GM23338 (cell line): Measurements from ENCODE around the gene DCAF12. TPM values are rescaled to one million over a fixed set of nuclear protein-coding genes. Genes with fewer than 3 reads are reported as not detected.

Experiments used
- ATAC-seq: fragments of 200-7000 bp; cut with Tn5 transposase; 3 replicates; pipeline ENCODE4 v1.9.1; 2020
- DNase-seq: peaks from one replicate; pipeline ENCODE4 v3.0.0-alpha.2; 2015; ENCODE audit warnings: low spot score
- H2AFZ ChIP-seq: fragments of 200-600 bp; sonication (generic); 2 replicates; pipeline ENCODE4 v1.8.0; 2016; ENCODE audit warnings: antibody characterized with exemption, mild to moderate bottlenecking, moderate library complexity
- H3F3A ChIP-seq: fragments of 200-600 bp; sonication (generic); replicated peaks from 2 replicates; pipeline ENCODE4 v1.8.0; 2017; ENCODE audit warnings: antibody characterized with exemption, mixed run types, low read depth
- H3K27ac ChIP-seq: fragments of 200-600 bp; sonication (generic); 2 replicates; pipeline ENCODE4 v1.6.1; 2016; ENCODE audit warnings: low read depth
- H3K27me3 ChIP-seq: fragments of 200-600 bp; sonication (generic); 2 replicates; pipeline ENCODE4 v1.8.0; 2016; ENCODE audit warnings: mild to moderate bottlenecking, mixed run types, moderate library complexity; ENCODE audit not compliant: insufficient read depth
- H3K36me3 ChIP-seq: fragments of 200-600 bp; sonication (generic); 2 replicates; pipeline ENCODE4 v1.8.0; 2016; ENCODE audit warnings: mild to moderate bottlenecking; ENCODE audit not compliant: insufficient read depth
- H3K4me1 ChIP-seq: fragments of 200-600 bp; sonication (generic); 2 replicates; pipeline ENCODE4 v1.8.0; 2016; ENCODE audit warnings: mild to moderate bottlenecking, moderate library complexity; ENCODE audit not compliant: insufficient read depth
- H3K4me2 ChIP-seq: fragments of 200-600 bp; sonication (generic); 2 replicates; pipeline ENCODE4 v1.7.1; 2017; ENCODE audit warnings: mixed run types
- H3K4me3 ChIP-seq: fragments of 200-600 bp; sonication (generic); 2 replicates; pipeline ENCODE4 v1.6.1; 2016; ENCODE audit warnings: mixed run types
- H3K79me2 ChIP-seq: fragments of 200-600 bp; sonication (generic); replicated peaks from 2 replicates; pipeline ENCODE4 v1.8.0; 2017; ENCODE audit warnings: mild to moderate bottlenecking; ENCODE audit not compliant: insufficient read depth
- H3K9me2 ChIP-seq: fragments of 200-600 bp; sonication (generic); 2 replicates; pipeline ENCODE4 v1.8.0; 2017; ENCODE audit not compliant: insufficient read depth
- H4K20me1 ChIP-seq: fragments of 200-600 bp; sonication (generic); replicated peaks from 2 replicates; pipeline ENCODE4 v1.8.0; 2017; ENCODE audit warnings: mild to moderate bottlenecking; ENCODE audit not compliant: insufficient read depth
- H3K27ac Mint-ChIP-seq: 2 replicates; pipeline ENCODE4 v1.8.0; 2020; ENCODE audit warnings: inconsistent platforms, mild to moderate bottlenecking, moderate library complexity, mixed read lengths
- H3K27me3 Mint-ChIP-seq: 3 replicates; pipeline ENCODE4 v1.8.0; 2022; ENCODE audit warnings: low read depth, mild to moderate bottlenecking, moderate library complexity, mixed read lengths, inconsistent platforms; ENCODE audit not compliant: insufficient read depth, poor library complexity
- H3K36me3 Mint-ChIP-seq: 3 replicates; pipeline ENCODE4 v1.8.0; 2021; ENCODE audit warnings: low read depth, mild to moderate bottlenecking, inconsistent platforms, moderate library complexity, mixed read lengths
- H3K4me1 Mint-ChIP-seq: 3 replicates; pipeline ENCODE4 v1.8.0; 2020; ENCODE audit warnings: mild to moderate bottlenecking, inconsistent platforms, mixed read lengths
- H3K4me3 Mint-ChIP-seq: 3 replicates; pipeline ENCODE4 v1.8.0; 2021; ENCODE audit warnings: moderate library complexity, mild to moderate bottlenecking, inconsistent platforms, mixed read lengths
- H3K9me3 Mint-ChIP-seq: 3 replicates; pipeline ENCODE4 v1.8.0; 2020; ENCODE audit warnings: moderate library complexity, mild to moderate bottlenecking, inconsistent platforms, mixed read lengths
- CREB1 ChIP-seq: fragments of 250-450 bp; sonication (Bioruptor Pico); IDR thresholded peaks from 2 replicates; pipeline ENCODE4 v1.5.0; 2020; ENCODE audit warnings: low read depth, mild to moderate bottlenecking, moderate library complexity
- CTCF ChIP-seq, 2 experiments: fragments of 200-600 bp in 1 of 2; sonication (generic) in 1 of 2; conservative IDR thresholded peaks; 2 replicates each; pipeline versions ENCODE4 v1.5.1 to v1.6.1; 2016 to 2017; ENCODE audit warnings: antibody characterized with exemption in 2 of 2, low read depth in 2 of 2, mild to moderate bottlenecking in 2 of 2, moderate library complexity in 1 of 2
- ETS1 ChIP-seq: IDR thresholded peaks from 2 replicates; pipeline ENCODE4 v1.6.1; 2016; ENCODE audit warnings: antibody characterized with exemption
- EZH2 ChIP-seq: fragments of 200-600 bp; sonication (generic); IDR thresholded peaks from one replicate; pipeline ENCODE4 v1.8.0; 2017; ENCODE audit warnings: antibody characterized with exemption, mild to moderate bottlenecking, low read depth; ENCODE audit not compliant: unreplicated experiment
- EZH2phosphoT487 ChIP-seq: fragments of 200-600 bp; sonication (generic); IDR thresholded peaks from one replicate; pipeline ENCODE4 v1.8.1; 2018; ENCODE audit warnings: antibody characterized with exemption; ENCODE audit not compliant: unreplicated experiment
- JUNB ChIP-seq: IDR thresholded peaks from one replicate; pipeline ENCODE4 v1.6.1; 2016; ENCODE audit warnings: antibody characterized with exemption; ENCODE audit not compliant: unreplicated experiment
- NANOG ChIP-seq: IDR thresholded peaks from 2 replicates; pipeline ENCODE4 v1.6.1; 2016; ENCODE audit warnings: antibody characterized with exemption, borderline replicate concordance
- POLR2AphosphoS5 ChIP-seq: IDR thresholded peaks from 2 replicates; pipeline ENCODE4 v1.6.1; 2016; ENCODE audit warnings: antibody characterized with exemption, low read depth
- REST ChIP-seq: IDR thresholded peaks from one replicate; pipeline ENCODE4 v1.6.1; 2018; ENCODE audit warnings: antibody characterized with exemption; ENCODE audit not compliant: unreplicated experiment
- STAT1 ChIP-seq: IDR thresholded peaks from one replicate; pipeline ENCODE4 v1.6.1; 2016; ENCODE audit warnings: antibody characterized with exemption; ENCODE audit not compliant: unreplicated experiment
- ZNF114 ChIP-seq: fragments of 250-450 bp; sonication (Bioruptor Pico); IDR thresholded peaks from 2 replicates; pipeline ENCODE4 v1.5.0; 2020; ENCODE audit warnings: mild to moderate bottlenecking, moderate library complexity
- ZNF462 ChIP-seq: fragments of 250-450 bp; sonication (Bioruptor Pico); IDR thresholded peaks from 2 replicates; pipeline ENCODE4 v1.5.0; 2020; ENCODE audit warnings: mild to moderate bottlenecking, moderate library complexity
- polyA plus RNA-seq: library from polyadenylated mRNA; unstranded; fragments of >200 nt; fragmentation: Nextera tagmentation; extraction: Ambion mirVana; gene quantifications from 2 replicates; pipeline ENCODE4 v1.2.1, GENCODE V29; 2016
- total RNA-seq: library from RNA; depleted of rRNA; stranded (reverse); fragments of >200 nt; shearing (Covaris generic); gene quantifications from 2 replicates; pipeline ENCODE4 v1.2.3, GENCODE V29; 2014

Gene DCAF12
- total and polyA plus RNA-seq, 2 experiments from 2014 or later: 9.5 to 20.7 TPM

- Histone ChIP-seq H3K4me3 (no peak overlapping the region), H2AFZ (no peak overlapping the region), H3F3A (no peaks in the 10 kb centered on the region), H3K9me2 (no peaks in the 10 kb centered on the region), H3K4me1 (no peaks in the 10 kb centered on the region), H4K20me1 (no peaks in the 10 kb centered on the region), H3K36me3 (no peaks in the 10 kb centered on the region), H3K4me2 (no peak overlapping the region), H3K27me3 (no peaks in the 10 kb centered on the region), H3K79me2 (no peaks in the 10 kb centered on the region), H3K27ac (no peak overlapping the region)
- H3K4me3 Mint-ChIP-seq: no peak overlapping the region
- no peak overlapping the region for H3K27ac Mint-ChIP-seq
- no peak for DNase-seq
- ATAC-seq: no peak
- no peaks in the 10 kb centered on the region for H3K27me3 Mint-ChIP-seq
- no peaks in the 10 kb centered on the region for H3K36me3 Mint-ChIP-seq
- TF ChIP-seq ZNF462 (CRISPR knock-in tag): no peak
- no peak for TF ChIP-seq NANOG
- TF ChIP-seq ZNF114 (CRISPR knock-in tag): no peak
- no peak for TF ChIP-seq EZH2phosphoT487
- no peak for TF ChIP-seq CREB1 (CRISPR knock-in tag)
- TF ChIP-seq REST: no peak
- TF ChIP-seq POLR2AphosphoS5: no peak
- no peak for TF ChIP-seq ETS1
- no peak for TF ChIP-seq CTCF (conservative IDR thresholded peaks at IDR 0.05; ENCODE audit: low read depth in 2 of 2)
- no peak for TF ChIP-seq EZH2
- TF ChIP-seq JUNB: no peak
- TF ChIP-seq STAT1: no peak
- H3K4me1 Mint-ChIP-seq: no peaks in the 10 kb centered on the region
- no peaks in the 10 kb centered on the region for H3K9me3 Mint-ChIP-seq
Measured at GRCh38 chr9:34170237-34170991, 43.9 kb upstream of the DCAF12 start.
